Measurements from ENCODE around the gene ZNF106.

- TF ChIP-seq CTCF (IDR thresholded peaks at IDR 0.05) (no peak), SIN3A (IDR thresholded peaks at IDR 0.05; ENCODE audit: borderline replicate concordance, insufficient read depth, low read depth, low read length) (no peak), POLR2AphosphoS5 (IDR thresholded peaks at IDR 0.05; ENCODE audit: low read depth, low read length) (no peak), TCF7L2 (IDR thresholded peaks at IDR 0.05; ENCODE audit: low read depth, low read length) (no peak)
Measured at GRCh38 chr15:42413920-42414319, 77.0 kb downstream of the ZNF106 start.
